Measurements from ENCODE around the gene FUZ.

The FUZ gene, protein sequence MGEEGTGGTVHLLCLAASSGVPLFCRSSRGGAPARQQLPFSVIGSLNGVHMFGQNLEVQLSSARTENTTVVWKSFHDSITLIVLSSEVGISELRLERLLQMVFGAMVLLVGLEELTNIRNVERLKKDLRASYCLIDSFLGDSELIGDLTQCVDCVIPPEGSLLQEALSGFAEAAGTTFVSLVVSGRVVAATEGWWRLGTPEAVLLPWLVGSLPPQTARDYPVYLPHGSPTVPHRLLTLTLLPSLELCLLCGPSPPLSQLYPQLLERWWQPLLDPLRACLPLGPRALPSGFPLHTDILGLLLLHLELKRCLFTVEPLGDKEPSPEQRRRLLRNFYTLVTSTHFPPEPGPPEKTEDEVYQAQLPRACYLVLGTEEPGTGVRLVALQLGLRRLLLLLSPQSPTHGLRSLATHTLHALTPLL

DNA sequence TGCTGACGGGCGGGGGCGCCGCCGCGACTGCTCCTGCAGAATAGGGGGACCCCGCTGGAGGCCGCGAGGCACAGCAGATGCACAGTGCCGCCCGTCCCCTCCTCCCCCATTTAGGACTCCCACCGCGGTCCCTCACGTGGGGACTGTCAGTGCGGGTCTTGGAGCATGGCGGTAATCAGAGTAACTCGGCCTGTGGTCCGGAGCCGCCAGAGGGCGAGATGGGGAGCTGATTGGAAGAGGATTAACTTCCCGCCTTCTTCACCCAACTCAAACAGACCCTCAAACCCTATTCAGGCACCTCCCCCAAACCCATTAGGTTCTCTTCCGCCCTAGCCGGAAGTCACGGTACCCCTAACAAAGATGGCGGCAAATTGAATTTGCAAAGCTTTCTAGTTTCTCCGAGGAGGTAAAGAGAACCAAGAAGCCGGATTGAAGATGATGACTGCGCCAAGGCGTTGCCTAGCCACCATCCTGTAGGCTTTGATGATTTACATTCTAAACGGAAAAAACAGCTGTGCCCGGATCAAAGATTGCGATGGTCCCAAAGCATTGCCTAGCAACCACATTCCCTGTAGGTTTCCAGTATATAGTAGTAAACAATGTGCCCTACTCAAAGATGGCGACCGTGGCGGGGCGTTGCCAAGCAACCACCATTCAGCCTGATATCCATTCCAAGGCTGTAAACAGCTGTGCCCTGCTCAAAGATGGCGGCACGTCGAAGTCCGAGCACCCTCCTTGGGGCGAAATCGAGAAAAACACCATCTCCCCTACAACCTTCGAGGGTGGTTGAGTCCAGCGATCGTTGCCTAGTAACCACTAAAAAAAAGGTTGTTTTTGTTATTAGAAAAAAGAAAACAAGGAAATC is at the start of gene FUZ:
FUZ (minus strand) TSS at position 296 of the 865 bp plus-strand sequence; CDS start at position 110, 186 bp downstream.
- DNase-seq: peak; percentile 64 to 78 (median 76)

DNA sequence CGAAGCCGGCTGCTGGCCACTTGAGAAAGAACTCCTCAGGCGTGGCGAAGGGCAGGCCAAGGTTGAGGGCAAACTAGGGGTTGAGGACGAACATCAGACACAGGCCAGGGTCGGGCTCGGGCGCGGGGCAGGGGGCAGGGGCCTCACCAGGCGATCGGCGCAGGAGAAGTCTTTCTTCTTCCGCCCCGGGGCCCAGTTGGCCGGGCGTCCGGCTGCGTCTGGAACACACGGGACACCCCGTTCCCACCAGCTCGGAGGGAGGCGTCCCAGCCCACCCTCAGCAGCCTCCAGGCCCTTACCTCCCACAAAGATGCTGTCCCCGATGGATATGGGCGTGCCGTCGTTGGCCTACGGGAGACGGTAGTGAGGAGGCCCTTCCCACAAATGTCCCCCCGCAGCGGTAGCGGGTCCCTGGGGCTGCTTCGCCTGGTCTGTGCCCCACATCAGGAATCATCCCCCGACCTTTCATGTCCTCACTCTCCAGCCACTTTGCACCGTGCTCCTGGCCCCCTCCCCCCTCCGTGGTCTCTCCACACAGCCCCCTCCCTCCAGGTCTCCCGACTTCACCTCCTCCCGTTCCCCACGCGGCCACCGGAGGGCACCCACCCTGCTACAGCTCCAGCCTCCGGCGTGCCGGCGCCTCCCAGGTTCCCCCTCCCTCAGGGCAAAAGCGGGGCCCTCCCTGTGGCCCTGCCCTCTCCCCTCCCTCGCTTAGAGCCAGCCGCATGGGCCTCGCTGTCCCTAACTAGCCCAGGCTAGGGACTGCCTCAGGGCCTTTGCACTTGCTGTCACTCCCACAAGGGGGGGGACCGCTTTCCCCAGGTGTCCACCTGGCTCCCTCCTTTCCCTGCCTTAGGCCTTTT is 49.5 kb upstream of the FUZ start:
- no peak for DNase-seq

DNA sequence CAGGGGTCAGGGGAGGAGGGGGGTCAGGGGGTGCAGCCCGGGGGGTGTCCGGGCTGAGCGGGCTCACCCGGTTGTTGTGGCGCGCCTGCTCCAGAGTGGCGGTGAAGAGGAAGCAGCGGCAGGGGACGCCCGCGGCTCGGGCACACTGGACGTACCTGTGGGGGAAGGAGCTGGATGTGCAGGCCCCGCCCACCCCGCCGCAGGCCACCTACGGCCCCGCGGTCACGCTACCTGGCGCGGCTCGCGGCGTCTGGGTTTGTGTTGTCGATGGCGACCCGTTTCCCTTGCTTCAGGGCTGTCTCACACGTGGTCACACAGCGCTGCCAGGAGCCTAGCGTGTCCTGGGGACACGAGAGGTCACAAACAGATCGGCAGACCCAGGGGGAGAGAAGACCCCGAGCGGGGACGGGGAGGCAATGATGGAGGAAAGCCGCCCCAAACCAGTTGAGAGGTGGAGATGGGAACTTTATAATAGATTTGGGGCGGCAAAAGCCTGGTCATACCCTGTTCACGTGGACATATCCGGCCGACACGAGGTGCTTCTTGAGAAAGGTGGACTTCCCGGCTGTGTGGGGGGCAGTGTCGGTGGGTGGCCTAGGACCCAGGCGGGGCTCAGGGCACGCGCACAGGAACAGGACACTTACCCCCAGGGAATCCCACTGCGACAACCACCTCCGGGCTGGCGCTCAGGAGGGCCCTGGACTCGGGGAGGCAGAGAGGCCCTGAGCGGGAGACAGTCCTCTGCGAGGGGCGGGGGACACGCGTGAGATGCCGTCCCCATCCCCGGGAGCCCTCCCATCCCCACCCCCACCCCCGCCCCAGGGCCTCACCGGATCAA is 48.7 kb upstream of the FUZ start:
- DNase-seq: no peak

DNA sequence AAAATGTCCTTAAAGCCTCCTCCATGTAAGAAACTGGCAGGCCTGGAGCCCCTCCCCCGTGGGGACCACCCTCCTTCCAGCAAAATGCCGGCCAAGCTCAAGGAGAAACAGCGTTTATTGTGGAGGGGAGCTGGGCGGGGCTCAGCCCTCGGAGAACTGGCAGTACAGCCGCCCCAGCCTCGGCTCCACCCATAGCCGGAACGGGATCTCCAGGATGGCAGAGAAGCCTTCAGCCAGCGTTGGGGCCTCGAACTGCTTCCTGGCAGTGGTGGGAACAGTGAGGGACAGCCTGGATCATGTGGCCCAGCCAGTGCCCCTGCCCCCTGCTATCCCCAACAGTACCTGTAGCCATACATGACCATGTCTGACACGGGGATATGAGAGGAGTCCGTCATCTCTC is 48.0 kb upstream of the FUZ start:
- no peak for DNase-seq

DNA sequence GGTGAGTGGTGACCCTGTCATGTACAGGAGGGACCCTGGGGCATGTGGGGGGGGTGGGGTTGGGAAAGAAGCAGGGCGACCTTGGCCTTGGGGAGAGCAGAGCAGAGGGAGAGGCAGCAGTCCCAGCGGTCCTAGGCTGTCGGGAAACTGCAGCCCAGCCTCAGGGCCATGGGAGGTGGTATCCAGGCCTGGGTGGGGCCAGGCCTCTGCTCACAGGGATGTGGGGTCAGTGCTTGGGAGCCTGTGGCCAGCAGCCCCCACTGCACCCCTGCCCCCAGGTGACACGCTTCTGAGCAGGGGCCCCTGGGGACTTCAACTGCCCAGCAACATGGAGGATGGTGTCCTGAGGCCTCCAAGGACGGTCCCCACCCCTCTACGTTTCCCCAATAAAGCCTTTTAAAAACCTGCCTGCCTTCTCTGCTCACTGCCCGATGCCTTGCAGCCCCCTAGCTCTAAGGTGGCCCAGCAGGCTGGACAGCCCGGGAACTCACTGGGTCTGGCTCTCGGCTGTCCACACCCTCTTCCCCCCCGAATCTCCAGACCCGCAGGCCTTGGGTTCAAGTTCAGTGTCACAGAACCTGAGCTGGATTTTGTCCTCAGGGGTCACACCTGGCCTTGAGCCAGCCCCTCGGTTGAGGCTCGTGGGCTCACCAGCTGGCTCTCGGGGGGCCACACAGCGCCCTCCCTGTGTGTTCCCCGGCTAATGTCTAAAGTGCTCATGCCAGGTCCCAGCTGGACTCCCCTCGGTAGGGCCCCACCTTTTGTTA is 47.4 kb upstream of the FUZ start:
- no peak for DNase-seq

DNA sequence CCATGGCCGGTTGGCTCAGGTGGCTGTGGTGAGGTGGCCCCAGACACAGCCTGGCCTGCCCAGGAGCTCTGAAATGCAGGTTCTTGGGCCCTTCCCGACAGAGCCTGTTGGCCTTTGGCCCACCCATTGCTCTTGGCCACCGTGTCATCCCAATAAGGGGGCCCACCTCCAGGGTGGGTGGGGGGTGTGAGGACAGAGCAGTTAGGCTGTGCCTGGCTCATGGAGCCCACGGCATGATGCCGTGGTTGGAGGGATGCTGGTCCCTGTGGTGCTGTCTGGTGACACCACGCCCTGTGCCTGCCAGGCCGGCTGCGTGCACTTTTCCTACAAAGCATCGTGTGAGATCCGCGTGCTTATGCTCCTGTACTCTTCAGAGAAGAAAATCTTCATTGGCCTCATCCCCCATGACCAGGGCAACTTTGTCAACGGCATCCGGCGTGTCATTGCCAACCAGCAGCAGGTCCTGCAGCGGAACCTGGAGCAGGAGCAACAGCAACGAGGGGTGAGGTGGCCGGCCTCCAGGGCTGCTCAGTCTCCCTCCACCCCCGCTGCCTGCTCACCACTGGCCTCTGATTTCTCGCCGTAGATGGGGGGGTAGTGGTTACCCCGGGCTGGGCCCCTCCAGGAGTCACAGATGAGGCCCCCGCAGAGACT is 46.7 kb upstream of the FUZ start:
- no peak for DNase-seq

DNA sequence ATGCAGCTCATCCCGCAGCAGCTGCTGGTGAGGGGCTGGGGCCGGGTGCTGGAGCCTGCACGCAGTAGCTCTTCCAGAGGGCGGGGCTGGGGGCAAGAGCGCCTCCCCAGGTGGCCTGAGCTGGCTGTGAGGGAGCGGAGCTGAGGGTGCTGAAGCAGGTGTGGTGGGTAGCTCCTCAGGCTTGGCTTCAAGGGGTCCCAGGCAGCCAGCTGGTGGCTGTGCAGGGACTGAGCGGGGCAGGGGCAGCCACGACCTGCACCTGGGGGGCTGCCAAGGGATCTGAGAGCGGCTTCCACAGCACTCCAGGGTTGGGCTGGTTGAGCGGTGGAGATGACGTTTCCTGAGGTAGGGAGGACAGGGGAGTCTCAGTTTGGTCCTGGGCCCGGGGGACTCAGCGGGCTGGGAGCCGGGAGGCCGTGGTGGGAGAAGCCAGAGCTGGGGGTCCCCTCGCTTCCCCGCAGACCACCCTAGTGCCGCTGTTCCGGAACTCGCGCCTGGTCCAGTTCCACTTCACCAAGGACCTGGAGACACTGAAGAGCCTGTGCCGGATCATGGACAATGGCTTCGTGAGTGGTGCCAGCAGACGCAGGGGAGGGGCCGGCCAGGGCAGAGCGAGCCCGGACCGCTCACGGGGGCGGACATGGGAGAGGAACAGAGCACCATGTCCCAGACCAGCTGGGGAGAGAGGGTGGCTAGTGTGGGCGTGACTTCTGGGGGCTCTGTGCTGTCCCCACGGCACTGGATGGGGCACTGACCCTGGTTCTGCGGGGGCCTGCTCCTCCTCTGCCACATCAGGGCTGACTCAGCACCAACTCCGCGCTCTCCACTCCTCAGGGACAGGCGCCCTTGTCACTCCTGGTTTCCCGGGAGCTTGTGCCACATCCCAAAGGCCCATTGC is 45.2 kb upstream of the FUZ start:
- DNase-seq: no peak

DNA sequence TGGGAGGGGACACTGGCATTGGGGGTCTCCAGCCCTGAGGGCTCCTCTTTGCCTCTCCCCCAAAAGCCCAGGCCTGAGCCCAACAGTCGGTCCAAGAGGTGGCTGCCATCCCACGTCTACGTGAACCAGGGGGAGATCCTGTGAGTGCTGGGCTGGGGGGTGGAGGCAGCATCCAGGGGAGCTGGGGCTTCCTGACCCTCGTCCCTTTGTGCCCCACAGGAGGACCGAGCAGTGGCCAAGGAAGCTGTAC is 44.7 kb upstream of the FUZ start:
- DNase-seq: no peak

DNA sequence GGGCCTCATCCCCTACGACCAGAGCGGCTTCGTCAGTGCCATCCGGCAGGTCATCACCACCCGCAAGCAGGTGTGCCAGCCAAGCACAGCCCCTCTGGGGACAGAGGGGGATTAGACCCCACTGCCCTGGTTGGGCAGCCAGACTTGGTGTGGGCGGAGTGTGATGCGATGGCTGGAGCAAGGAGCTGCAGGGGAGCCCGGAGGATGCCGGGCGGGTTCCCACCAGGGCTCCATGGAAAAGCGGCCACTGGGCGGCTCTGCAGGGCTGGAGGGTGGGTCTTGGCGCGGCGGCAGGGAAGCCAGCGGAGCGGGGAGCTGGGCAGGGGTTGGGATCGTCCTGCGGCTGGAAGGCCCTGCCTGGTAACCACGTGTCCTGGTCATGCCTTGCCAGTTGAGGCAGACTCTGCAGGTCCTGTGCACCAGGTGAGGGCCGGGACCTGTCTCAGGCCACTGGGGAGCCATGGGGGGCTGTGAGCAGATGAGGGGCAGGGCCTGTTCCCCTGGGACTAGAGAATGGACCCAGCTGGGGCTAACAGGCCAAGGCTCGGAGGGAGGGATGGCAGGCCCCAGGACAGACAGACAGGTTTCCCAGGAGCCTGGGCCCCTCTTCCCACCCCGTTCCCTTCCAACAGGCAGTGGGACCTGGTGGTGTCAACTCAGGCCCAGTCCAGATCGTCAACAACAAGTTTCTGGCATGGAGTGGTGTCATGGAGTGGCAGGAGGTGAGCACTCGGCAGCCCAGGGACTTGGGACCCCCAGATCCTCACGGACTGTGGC is 44.2 kb upstream of the FUZ start:
- no peak for DNase-seq

DNA sequence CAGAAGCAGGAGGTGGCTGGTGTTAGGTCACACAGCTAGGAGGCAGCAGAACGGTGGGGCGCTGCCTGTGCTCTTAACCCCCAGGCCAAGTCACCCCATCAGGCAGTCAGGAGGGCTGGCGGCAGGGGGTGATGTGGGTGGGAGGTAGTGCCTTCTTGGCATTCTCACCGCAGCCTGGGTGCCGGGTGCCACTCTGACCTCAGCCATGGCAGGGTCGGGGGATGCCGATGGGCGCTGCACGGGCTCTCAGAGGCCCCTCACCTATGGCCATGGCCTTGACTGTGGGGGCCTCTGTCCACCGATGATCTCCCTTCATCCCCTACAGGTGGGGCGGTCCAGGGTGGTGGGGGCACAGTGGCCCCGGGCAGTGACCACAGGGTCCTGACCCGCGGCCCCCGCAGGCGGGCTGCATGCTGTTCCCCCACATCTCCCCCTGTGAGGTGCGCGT is 43.5 kb upstream of the FUZ start:
- DNase-seq: no peak

DNA sequence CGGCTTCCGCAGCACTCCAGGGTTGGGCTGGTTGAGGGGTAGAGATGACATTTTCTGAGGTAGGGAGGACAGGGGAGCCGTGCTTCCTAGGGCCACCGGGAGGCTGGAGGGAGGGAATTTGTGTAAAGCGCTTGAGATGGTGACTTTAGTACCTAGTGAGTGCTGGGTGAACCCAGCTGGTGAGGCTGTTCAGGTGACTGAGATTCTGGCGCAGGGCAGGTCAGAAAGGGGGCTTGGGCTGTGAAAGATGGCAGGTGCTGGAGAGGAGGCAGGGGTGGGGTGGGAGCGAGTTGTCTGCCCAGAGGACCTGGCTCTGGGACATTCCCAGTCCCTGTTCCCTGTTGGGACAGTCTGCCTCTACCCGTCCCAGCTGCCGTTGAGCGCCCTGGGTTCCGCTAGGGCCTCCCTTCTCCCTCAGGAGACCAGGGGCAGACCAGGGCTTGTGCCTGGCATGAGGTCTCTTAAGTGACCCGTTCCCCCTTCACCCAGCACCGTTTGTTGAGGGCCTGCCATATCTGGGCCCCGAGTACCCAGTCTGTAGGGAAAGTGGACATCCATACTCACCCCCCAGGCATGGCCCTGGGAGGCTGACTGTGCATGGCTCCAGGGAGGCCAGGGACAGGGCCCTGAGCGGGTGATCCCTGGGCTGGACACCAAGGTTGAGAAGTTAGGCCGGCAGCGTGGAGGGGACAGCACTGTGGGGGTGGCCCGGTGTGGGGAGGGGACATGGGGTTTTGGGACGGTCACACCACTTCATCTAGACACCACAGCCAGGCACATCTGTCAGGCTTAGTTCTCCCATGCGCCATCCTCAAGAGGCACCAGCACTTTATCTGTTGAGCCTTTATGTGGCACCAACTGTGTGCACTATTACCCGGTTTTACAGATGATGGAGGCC is 42.8 kb upstream of the FUZ start:
- no peak for DNase-seq

DNA sequence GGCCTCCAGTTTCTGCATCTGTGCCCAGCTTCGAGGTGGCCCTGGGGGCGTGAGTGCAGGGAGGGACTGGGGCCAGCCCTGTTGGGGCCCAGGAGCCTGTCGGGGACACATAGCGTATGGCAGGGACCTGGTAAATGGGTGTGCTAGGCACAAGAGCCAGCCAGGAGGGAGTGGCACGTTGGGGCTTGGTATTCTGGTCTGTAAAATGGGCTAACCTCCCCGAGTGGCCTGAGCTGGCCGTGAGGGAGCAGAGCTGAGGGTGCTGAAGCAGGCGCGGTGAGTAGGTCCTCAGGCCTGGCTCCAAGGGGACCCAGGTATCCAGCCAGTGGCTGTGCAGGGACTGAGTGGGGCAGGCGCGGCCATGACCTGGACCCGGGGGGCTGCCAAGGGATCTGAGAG is 42.2 kb upstream of the FUZ start:
- DNase-seq: no peak

DNA sequence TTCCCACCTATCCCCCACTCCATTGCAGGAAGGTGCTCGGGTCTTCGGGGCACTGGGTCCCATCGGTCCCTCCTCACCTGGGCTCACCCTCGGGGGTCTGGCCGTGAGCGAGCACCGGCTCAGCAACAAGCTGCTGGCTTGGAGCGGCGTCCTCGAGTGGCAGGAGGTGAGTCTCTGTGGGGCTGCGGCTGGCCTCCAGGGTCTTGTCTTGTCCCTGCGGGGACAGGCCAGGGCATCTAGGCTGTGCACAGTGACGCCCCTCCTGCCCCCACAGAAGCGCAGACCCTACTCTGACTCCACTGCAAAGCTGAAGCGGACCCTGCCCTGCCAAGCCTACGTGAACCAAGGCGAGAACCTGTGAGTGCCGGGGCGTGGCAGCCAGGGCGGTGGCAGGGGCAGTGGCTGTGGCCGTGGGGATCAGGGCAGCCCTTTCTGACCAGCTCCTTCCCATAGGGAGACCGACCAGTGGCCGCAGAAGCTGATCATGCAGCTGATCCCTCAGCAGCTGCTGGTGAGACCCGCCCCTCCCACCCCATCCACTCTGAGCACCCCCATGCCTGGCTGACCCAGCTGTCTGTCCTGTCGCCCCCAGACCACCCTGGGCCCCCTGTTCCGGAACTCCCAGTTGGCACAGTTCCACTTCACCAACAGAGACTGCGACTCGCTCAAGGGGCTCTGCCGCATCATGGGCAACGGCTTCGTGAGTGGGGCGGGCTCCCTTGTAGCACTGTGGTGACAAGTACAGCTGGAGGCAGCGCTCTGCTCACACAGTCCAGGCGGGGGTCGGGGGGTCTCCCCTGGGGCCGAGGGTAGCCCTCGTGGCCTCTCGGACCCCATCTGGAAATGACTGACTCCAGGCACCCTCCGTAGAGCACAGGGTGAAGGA is 41.5 kb upstream of the FUZ start:
- DNase-seq: no peak

DNA sequence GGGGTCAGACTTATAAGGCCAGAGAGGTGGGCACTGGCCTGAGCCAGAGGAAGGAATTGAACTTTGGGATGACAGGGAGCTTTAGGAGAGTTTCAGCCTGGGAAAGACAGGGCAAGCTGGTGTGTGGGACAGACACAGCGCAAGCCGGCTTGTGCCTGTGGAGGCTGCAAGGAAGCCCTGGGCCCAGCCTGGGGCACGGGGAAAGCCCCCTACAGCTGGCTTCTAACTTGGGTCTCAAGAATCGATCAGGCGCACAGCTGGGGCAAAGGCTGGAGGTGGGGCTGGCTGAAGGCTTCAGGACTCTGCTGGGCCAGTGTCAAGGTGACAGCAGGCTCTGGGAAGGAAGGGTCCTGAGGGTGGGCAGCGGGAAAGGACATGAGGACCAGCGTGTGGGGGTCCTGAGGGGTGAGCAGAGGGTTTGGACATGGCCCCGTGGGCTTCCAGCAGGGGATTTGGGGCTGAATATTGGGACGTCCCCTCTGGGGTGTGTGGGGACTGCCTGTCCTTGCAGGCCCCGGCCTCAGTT is 40.8 kb upstream of the FUZ start:
- DNase-seq: no peak

DNA sequence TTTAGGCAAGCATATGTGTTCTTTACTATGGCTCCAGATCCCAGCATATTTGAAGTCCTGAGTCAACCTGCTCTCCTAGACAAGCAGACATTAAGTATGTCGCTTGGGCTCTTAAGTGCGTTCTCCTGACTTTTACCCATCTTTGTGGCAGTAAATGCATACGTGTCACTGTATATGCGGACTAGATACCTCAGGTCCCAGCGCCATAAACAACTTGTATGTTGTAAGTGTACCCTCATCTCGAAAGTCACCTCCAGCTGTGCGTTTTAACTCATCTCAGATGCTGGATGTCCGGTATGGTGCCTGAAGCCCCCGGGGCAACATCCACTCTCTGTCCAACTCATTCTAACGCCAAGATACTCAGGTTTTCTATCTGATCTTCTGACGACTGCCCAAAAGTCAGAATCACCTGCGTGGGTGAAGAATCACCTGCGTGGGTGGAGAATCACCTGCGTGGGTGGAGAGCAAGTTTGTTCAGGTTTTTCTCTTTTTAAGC is 39.6 kb upstream of the FUZ start:
- DNase-seq: no peak

DNA sequence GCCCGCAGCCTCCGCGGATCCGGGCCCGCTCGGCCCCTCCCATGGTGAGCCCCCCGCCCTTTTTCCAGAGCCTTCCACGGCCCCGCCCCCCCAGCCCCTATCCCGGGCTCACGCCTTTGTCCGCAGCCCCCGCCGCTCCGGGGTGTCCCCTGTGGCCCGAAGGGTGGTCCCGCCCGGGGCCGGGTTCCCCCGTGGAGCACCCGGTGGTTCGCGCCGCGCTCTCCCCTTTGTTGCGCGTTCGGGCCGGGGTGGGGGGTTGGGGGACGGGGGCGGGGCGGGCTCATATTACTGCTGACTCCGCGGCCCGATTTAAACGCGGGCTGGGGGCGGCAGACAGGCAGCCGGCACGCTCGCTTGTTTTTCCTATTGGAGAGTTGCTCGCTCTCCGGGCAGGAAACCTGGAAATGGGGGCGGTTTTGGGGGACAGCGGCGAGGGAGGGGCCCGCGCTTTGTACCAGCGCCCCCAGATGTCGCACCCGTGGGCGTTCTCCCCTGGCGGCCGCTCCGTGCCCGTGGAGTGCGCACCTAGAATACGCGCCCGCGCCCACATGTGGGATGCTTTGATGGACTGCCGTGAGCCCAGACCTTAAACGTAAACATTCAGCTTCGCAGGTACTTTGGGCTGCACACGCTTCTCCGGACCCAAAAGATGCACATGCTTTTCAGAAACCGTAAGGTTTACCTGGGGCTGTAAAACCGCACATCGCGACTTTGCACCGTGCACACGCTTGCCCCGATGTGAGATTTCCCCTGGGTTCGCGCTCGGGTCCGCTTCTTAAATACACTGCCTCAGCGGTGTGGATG is 38.6 kb upstream of the FUZ start:
- peak in 1 of 4 experiments; percentile 27 for DNase-seq
